Lower lobe of right lung (tissue), 2 donors: ENCODE measurements around the gene FAF1. TPM values are rescaled to one million over a fixed set of nuclear protein-coding genes. Genes with fewer than 3 reads are reported as not detected.

Source experiments
- ATAC-seq, 2 donors: fragments of 200-7000 bp; cut with Tn5 transposase; one replicate each; pipeline ENCODE4 v1.9.1; 2020 to 2022; ENCODE audit warnings: mild to moderate bottlenecking in 2 of 2, moderate library complexity in 2 of 2
- DNase-seq: peaks from one replicate; pipeline ENCODE4 v3.0.0-alpha.2; 2020
- H3K27ac ChIP-seq: fragments of 200-600 bp; one replicate; pipeline ENCODE4 v1.8.0; 2022
- H3K27me3 ChIP-seq: fragments of 200-600 bp; one replicate; pipeline ENCODE4 v1.8.0; 2022; ENCODE audit warnings: low read depth
- H3K36me3 ChIP-seq: fragments of 200-600 bp; one replicate; pipeline ENCODE4 v1.8.0; 2022; ENCODE audit warnings: mild to moderate bottlenecking
- H3K4me1 ChIP-seq: fragments of 200-600 bp; one replicate; pipeline ENCODE4 v1.8.0; 2022
- H3K4me3 ChIP-seq: fragments of 200-600 bp; one replicate; pipeline ENCODE4 v1.8.0; 2022; ENCODE audit warnings: mild to moderate bottlenecking
- H3K9me3 ChIP-seq: fragments of 200-600 bp; one replicate; pipeline ENCODE4 v1.8.0; 2022
- CTCF ChIP-seq: fragments of 200-600 bp; IDR thresholded peaks from one replicate; pipeline ENCODE4 v1.8.0; 2022; ENCODE audit warnings: antibody characterized with exemption, mild to moderate bottlenecking
- intact Hi-C: fragments of 100-400 bp; cut with DNase I; formaldehyde crosslinking; loops from one replicate; pipeline ENCODE4 v1.11.0; 2022
- total RNA-seq: library from RNA; stranded (reverse); fragmentation: NEBNext Ultra II Directional; extraction: Animal tissue kit (Norgen Biotek cat#: 25700); gene quantifications from one replicate; pipeline ENCODE4 v1.2.1, GENCODE V29; 2021
- donor health status: DM: no; HTN: yes; CAD: no; lungs with severe emphysema.

The FAF1 gene
- total RNA-seq, 1 donor from 2014 or later: 45.0 TPM

GRCh38 chr1:50462964-50463363, 497.1 kb downstream of the FAF1 start:
- no peak for DNase-seq
- no peak for TF ChIP-seq CTCF
- no peak overlapping the region for H3K27ac ChIP-seq
- intact Hi-C loops: no loop called here
- no peak overlapping the region for H3K4me3 ChIP-seq
- H3K9me3 ChIP-seq: no peaks in the 10 kb centered on the region
- H3K36me3 ChIP-seq: peaks cover 6% of the 10 kb centered on the region
- no peaks in the 10 kb centered on the region for H3K27me3 ChIP-seq
- ATAC-seq: no peak
- H3K4me1 ChIP-seq: no peaks in the 10 kb centered on the region

GRCh38 chr1:50458507-50458906, 501.6 kb downstream of the FAF1 start:
- TF ChIP-seq CTCF: no peak
- no peak for DNase-seq
- H3K9me3 ChIP-seq: no peaks in the 10 kb centered on the region
- no peaks in the 10 kb centered on the region for H3K36me3 ChIP-seq
- intact Hi-C loops: no loop called here
- no peaks in the 10 kb centered on the region for H3K27me3 ChIP-seq
- H3K4me3 ChIP-seq: no peak overlapping the region
- ATAC-seq: no peak
- H3K4me1 ChIP-seq: no peaks in the 10 kb centered on the region
- no peak overlapping the region for H3K27ac ChIP-seq

- no peak overlapping the region for H3K27ac ChIP-seq
- H3K36me3 ChIP-seq: no peaks in the 10 kb centered on the region
- DNase-seq: no peak
- no peaks in the 10 kb centered on the region for H3K4me1 ChIP-seq
- intact Hi-C loops: no loop called here
- H3K27me3 ChIP-seq: no peaks in the 10 kb centered on the region
- no peak overlapping the region for H3K4me3 ChIP-seq
- no peak for TF ChIP-seq CTCF
- H3K9me3 ChIP-seq: no peaks in the 10 kb centered on the region
- no peak for ATAC-seq
Observed at GRCh38 chr1:50454911-50455310, 505.2 kb downstream of the FAF1 start.

DNA sequence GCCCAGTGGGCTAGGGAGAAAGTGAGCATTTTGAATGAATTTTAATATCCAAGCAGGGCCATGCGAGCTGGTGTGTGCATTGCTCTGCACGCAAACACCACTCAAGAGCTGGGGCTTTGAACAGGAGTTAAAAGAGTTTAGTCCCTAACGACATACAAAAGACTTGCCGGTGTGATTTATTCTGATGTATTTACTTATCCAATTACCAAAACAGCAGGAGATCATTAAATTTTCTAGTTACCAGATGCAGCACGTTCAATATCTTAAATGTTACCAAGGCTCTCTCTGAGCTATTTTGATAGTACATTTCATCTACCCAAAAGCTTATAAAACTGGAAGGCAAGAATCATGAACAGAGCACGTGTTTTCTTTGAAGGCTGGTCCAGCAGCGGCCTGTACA, 506.8 kb downstream of the FAF1 start:
- H3K4me1 ChIP-seq: no peaks in the 10 kb centered on the region
- H3K4me3 ChIP-seq: no peak overlapping the region
- ATAC-seq: no peak
- intact Hi-C loops: no loop called here
- H3K27ac ChIP-seq: no peak overlapping the region
- no peak for DNase-seq
- no peaks in the 10 kb centered on the region for H3K27me3 ChIP-seq
- no peaks in the 10 kb centered on the region for H3K9me3 ChIP-seq
- TF ChIP-seq CTCF: no peak
- H3K36me3 ChIP-seq: no peaks in the 10 kb centered on the region

DNA sequence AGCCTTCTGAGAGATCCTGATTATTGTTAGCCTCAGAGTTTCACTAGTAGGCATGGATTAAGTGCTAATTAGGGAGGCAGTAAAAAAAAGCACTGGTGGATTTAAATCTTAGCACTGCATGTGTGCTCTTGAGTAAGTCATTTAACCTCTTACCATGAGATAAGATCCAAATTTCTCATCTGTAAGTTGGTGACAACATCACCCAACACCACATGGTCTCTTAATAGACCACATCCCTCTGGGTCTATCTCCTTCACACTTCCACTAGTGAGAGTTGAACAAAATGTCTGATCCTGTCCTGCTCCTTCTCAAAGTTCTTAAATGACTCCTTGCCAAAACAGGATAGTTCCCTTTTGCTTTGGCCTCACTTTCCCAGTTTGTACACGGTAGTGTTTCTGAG, 507.4 kb downstream of the FAF1 start:
- DNase-seq (no peak), ATAC-seq (no peak)
- intact Hi-C loops: no loop called here
- no peak for TF ChIP-seq CTCF
- Histone ChIP-seq H3K27me3 (no peaks in the 10 kb centered on the region), H3K27ac (no peak overlapping the region), H3K36me3 (no peaks in the 10 kb centered on the region), H3K4me3 (no peak overlapping the region), H3K4me1 (no peaks in the 10 kb centered on the region), H3K9me3 (no peaks in the 10 kb centered on the region)
